Keratinocyte (primary cell): Measurements from ENCODE around the gene TMCC2. TPM values are rescaled to one million over a fixed set of nuclear protein-coding genes. Genes with fewer than 3 reads are reported as not detected.

Source experiments
- DNase-seq: peaks from one replicate; pipeline ENCODE4 v3.0.0-alpha.2; 2011; ENCODE audit warnings: low read depth, missing footprints, low spot score
- FAIRE-seq: peaks from 2 replicates; lab custom pipeline; 2011; peaks lifted over from hg19 to GRCh38; lab: Jason Lieb, UNC
- H2AFZ ChIP-seq: 2 replicates; pipeline ENCODE4 v1.6.0; 2012; ENCODE audit warnings: low read length, control low read depth, inconsistent platforms; ENCODE audit not compliant: control insufficient read depth
- H3K27ac ChIP-seq: 2 replicates; pipeline ENCODE4 v1.5.1; 2011; ENCODE audit warnings: low read length; ENCODE audit not compliant: control insufficient read depth, insufficient read depth
- H3K27me3 ChIP-seq: 3 replicates; pipeline ENCODE4 v1.6.0; 2011; ENCODE audit warnings: low read length; ENCODE audit not compliant: control insufficient read depth, insufficient read depth; ENCODE audit errors: extremely low read depth
- H3K36me3 ChIP-seq, 2 experiments: 2 replicates in 1 of 2; 3 replicates in 1 of 2; pipeline ENCODE4 v1.5.1; 2011; ENCODE audit warnings: low read length in 2 of 2, mild to moderate bottlenecking in 1 of 2; ENCODE audit not compliant: control insufficient read depth in 2 of 2, insufficient read depth in 2 of 2; ENCODE audit errors: extremely low read depth in 1 of 2
- H3K4me1 ChIP-seq: 3 replicates; pipeline ENCODE4 v1.5.1; 2011; ENCODE audit warnings: low read length; ENCODE audit not compliant: control insufficient read depth, insufficient read depth; ENCODE audit errors: extremely low read depth
- H3K4me2 ChIP-seq: 3 replicates; pipeline ENCODE4 v1.6.0; 2011; ENCODE audit warnings: low read depth, low read length; ENCODE audit not compliant: control insufficient read depth, insufficient read depth; ENCODE audit errors: extremely low read depth
- H3K4me3 ChIP-seq, 3 experiments: fragments of 200-600 bp in 1 of 3; sonication (generic) in 1 of 3; 2 replicates in 2 of 3; 3 replicates in 1 of 3; pipeline ENCODE4 v1.5.1; 2011 to 2016; ENCODE audit warnings: low read length in 3 of 3, mild to moderate bottlenecking in 3 of 3, control low read depth in 2 of 3, inconsistent platforms in 1 of 3, low read depth in 1 of 3, mixed read lengths in 1 of 3, mixed run types in 1 of 3, moderate library complexity in 1 of 3; ENCODE audit not compliant: control insufficient read depth in 2 of 3, insufficient read depth in 2 of 3; ENCODE audit errors: extremely low read depth in 1 of 3
- H3K79me2 ChIP-seq: 2 replicates; pipeline ENCODE4 v1.6.0; 2012; ENCODE audit warnings: low read length; ENCODE audit not compliant: control insufficient read depth, insufficient read depth
- H3K9ac ChIP-seq: 3 replicates; pipeline ENCODE4 v1.6.0; 2011; ENCODE audit warnings: low read length; ENCODE audit not compliant: control insufficient read depth, insufficient read depth; ENCODE audit errors: extremely low read depth
- H3K9me1 ChIP-seq: 3 replicates; pipeline ENCODE4 v1.6.0; 2011; ENCODE audit warnings: low read length; ENCODE audit not compliant: control insufficient read depth, insufficient read depth; ENCODE audit errors: extremely low read depth
- H3K9me3 ChIP-seq: 2 replicates; pipeline ENCODE4 v1.5.1; 2012; ENCODE audit warnings: low read depth, low read length; ENCODE audit not compliant: control insufficient read depth
- H4K20me1 ChIP-seq: 3 replicates; pipeline ENCODE4 v1.6.0; 2011; ENCODE audit warnings: low read length; ENCODE audit not compliant: control insufficient read depth, insufficient read depth; ENCODE audit errors: extremely low read depth
- EZH2 ChIP-seq: IDR thresholded peaks from one replicate; pipeline ENCODE4 v1.6.1; 2012; ENCODE audit warnings: inconsistent platforms, mild to moderate bottlenecking, low read length, moderate library complexity
- dilution Hi-C: fragments of 300-500 bp; cut with MboI; formaldehyde crosslinking; loops from one replicate; pipeline ENCODE4 v1.7.0; 2020; ENCODE audit warnings: low sequenced_read_pairs; ENCODE audit not compliant: extremely low pct_ligation_motif_present
- polyA plus RNA-seq, 5 experiments: library from polyadenylated mRNA; depleted of rRNA in 3 of 5; stranded (reverse) in 3 of 5; stranded (forward) in 1 of 5; unstranded in 1 of 5; fragments of >200 nt; gene quantifications; 1 replicate in 1 of 5; 2 replicates in 3 of 5; 3 replicates in 1 of 5; pipeline versions ENCODE4 v1.2.1 to v1.2.3, GENCODE V29; 2011 to 2012; ENCODE audit warnings: missing spikeins in 2 of 5, low read depth in 1 of 5, low replicate concordance in 1 of 5
- TF ChIP-seq, protein P1 (sequence below), 3 experiments: IDR thresholded peaks in 1 of 3; conservative IDR thresholded peaks in 1 of 3; optimal IDR thresholded peaks in 1 of 3; 2 replicates in 2 of 3; 3 replicates in 1 of 3; pipeline versions ENCODE3 to v1.5.1; 2011; ENCODE audit warnings: low read length in 3 of 3, mild to moderate bottlenecking in 3 of 3, moderate library complexity in 2 of 3, control low read depth in 1 of 3, inconsistent platforms in 1 of 3; ENCODE audit not compliant: insufficient read depth in 2 of 3; ENCODE audit errors: extremely low read depth in 1 of 3

The TMCC2 gene
- polyA plus RNA-seq, 1 donor (not counting 4 experiments of a cell fraction or from before 2014, with no cell fraction given) = 0.60 TPM

DNA sequence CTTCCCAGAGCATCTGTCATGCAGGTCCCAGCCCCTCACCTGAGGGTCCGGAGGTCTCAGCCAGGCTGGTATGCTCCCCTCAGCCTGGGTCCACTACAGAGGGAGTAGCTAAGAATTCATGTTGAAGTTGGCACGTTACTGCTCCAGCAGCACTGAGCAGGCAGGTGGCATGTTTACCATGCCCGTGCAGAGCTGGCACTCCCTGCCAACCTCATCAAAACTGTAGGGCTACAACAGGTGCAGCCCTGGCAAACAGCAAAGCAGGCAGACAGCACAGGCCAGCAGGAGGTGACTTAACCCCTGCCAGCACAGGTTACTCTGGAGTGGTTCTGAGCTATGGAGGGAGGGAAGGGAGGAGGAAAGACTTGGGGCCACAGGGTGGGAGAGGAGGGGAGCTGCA is 47.4 kb downstream of the TMCC2 start:
- dilution Hi-C loops = loop anchor here (5.0 kb wide), 1 partner anchor 62 kb away; no protein-coding TSS in a partner anchor
- H3K9me1 ChIP-seq = no peaks in the 10 kb centered on the region
- H3K36me3 ChIP-seq = no peaks in the 10 kb centered on the region
- no peaks in the 10 kb centered on the region for H3K27me3 ChIP-seq
- no peaks in the 10 kb centered on the region for H4K20me1 ChIP-seq
- H2AFZ ChIP-seq = no peak overlapping the region
- no peaks in the 10 kb centered on the region for H3K9me3 ChIP-seq
- H3K79me2 ChIP-seq = no peaks in the 10 kb centered on the region
- peaks cover 36% of the 10 kb centered on the region for H3K4me1 ChIP-seq
- no peak overlapping the region for H3K4me2 ChIP-seq
- H3K4me3 ChIP-seq = no peak overlapping the region
- no peak for TF ChIP-seq EZH2
- TF ChIP-seq, protein P1, sequence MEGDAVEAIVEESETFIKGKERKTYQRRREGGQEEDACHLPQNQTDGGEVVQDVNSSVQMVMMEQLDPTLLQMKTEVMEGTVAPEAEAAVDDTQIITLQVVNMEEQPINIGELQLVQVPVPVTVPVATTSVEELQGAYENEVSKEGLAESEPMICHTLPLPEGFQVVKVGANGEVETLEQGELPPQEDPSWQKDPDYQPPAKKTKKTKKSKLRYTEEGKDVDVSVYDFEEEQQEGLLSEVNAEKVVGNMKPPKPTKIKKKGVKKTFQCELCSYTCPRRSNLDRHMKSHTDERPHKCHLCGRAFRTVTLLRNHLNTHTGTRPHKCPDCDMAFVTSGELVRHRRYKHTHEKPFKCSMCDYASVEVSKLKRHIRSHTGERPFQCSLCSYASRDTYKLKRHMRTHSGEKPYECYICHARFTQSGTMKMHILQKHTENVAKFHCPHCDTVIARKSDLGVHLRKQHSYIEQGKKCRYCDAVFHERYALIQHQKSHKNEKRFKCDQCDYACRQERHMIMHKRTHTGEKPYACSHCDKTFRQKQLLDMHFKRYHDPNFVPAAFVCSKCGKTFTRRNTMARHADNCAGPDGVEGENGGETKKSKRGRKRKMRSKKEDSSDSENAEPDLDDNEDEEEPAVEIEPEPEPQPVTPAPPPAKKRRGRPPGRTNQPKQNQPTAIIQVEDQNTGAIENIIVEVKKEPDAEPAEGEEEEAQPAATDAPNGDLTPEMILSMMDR (optimal IDR thresholded peaks at IDR 0.05 in 1 of 3, IDR thresholded peaks at IDR 0.05 in 1 of 3, conservative IDR thresholded peaks at IDR 0.05 in 1 of 3; ENCODE audit: extremely low read depth in 1 of 3, insufficient read depth in 2 of 3, low read length in 3 of 3) = no peak
- FAIRE-seq = no peak
- H3K9ac ChIP-seq = no peak overlapping the region
- H3K27ac ChIP-seq = no peak overlapping the region
- no peak for DNase-seq

GRCh38 chr1:205275916-205276688 is 48.4 kb downstream of the TMCC2 start:
- H3K9me3 ChIP-seq = no peaks in the 10 kb centered on the region
- H3K27ac ChIP-seq = no peak overlapping the region
- FAIRE-seq = peak; percentile 61

More at GRCh38 chr1:205275916-205276688, 48.4 kb downstream of the TMCC2 start:
- Histone ChIP-seq H3K9ac (no peak overlapping the region), H3K9me1 (no peaks in the 10 kb centered on the region), H3K4me3 (peak overlapping the region in 1 of 3 experiments; percentile 8), H3K79me2 (no peaks in the 10 kb centered on the region), H2AFZ (no peak overlapping the region), H4K20me1 (no peaks in the 10 kb centered on the region), H3K4me1 (peaks cover 31% of the 10 kb centered on the region), H3K27me3 (no peaks in the 10 kb centered on the region), H3K36me3 (no peaks in the 10 kb centered on the region), H3K4me2 (peak overlapping the region; percentile 29)
- no peak for DNase-seq
- dilution Hi-C loops = loop anchor here (5.0 kb wide), 1 partner anchor 61 kb away; no protein-coding TSS in a partner anchor
- TF ChIP-seq, protein P1 (optimal IDR thresholded peaks at IDR 0.05 in 1 of 3, IDR thresholded peaks at IDR 0.05 in 1 of 3, conservative IDR thresholded peaks at IDR 0.05 in 1 of 3; ENCODE audit: extremely low read depth in 1 of 3, insufficient read depth in 2 of 3, low read length in 3 of 3) = no peak
- TF ChIP-seq EZH2 = no peak
